GM21423 (cell line): Measurements from ENCODE around the gene ZFC3H1.
"Not testable (repeated sequence)": the region's sequence is repeated elsewhere in the genome, so short reads cannot be mapped to it uniquely, and the experiment has no call there.

Experiments
- ATAC-seq: cut with Tn5 transposase; IDR thresholded peaks from one replicate; pipeline ENCODE4 v1.9.1; 2021; ENCODE audit warnings: mild to moderate bottlenecking, moderate library complexity; ENCODE audit not compliant: unreplicated experiment

Gene ZFC3H1

DNA sequence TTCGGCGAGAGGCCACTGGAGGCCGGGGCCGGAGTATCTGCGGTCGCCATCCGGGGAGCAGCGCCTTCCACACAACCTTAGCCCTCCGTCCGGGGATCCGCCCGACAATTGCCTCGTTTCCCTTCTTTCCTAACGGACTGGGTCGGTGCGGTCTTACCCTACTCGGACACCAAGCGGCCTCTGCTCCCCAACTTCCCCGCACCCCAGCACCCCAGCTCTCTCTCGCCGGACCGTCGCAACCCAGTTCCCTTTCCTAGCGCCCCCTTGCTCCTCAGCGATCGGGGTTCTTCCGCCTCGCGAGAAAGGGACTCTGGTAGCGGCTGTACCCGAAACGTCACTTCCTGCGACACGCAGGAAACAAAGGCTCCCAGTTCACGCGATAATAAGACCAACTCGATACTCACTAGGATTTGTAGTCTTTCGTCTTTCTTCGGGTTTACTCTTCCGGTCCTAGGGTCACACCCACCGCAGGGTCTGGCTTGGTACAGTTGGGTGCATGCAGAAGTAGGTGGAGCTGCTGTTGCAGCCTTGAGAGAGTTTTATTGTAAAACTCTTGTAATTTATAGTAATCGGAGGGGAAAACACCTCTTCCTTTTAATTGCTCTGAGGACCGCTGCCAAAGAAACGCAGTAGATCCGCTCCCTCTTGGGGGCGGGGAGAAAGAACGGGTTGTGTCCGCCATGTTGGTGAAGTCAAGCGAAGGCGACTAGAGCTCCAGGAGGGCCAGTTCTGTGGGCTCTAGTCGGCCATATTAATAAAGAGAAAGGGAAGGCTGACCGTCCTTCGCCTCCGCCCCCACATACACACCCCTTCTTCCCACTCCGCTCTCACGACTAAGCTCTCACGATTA is at the start of gene ZFC3H1, which contains the start of gene THAP2:
TSS of gene ZFC3H1 (minus strand) at position 288 of the 850 bp plus-strand sequence. CDS start at position 50, 238 bp downstream.
TSS of gene THAP2 (plus strand) at position 741 of the 850 bp plus-strand sequence. CDS start 209 bp downstream, outside the sequence.
- ATAC-seq, result peak; percentile 90

DNA sequence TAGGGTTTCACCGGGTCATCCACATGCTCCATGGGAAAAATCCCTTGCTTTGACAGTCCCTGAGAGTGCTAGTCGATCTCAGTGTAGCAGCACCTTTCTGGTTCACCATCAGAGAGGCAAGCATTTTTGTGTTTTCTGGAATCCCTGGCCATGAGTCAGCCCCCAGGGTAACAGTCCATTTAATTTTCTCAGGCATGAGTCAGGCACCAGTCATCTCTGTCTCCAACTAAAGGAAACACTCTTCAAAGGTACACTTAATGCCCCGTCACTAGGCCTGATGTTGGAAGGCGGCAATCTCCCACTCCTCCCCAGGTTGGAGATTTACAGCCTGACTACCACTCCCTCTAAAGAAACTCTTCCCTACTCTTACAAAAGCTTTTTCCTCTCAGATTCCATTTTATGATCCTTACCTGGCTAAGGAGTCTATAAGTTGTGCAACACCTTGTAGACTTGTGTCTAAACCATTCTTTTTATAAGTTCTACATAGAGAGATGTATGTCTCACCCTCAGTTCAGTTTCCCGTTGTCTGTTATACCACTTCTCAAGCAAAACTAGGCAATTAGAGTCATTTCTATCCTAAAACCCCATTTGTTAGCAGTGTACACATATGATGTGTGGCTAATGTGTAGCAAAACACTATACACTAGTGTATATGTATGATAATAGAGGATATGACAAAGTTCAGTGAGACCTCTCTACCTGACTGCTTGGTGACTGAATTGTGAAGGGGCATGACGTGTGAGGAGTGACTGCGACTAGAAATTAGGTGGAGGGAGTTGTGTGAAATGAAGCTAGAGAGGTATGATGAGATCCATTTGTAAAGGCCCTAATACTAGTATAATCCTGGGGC is 46.9 kb upstream of the ZFC3H1 start:
- no peak for ATAC-seq

DNA sequence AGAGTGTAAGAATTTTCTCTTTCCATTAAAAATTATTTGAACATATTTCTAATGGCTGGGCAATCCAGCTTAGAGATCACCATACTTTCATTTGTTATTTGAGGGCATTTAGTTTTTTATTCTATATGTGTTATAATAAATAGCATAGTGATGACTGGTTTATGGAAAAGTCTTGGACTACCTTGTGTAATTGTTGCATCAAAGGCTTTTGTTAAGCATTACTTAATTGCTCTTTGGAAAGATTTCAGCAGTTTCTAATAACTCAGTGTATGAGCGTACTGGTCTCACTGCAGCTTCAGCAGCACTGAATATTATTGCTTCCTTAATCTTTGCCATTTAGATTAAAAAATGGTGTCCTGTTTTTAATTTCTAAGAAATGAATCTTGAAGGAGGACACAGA is 45.0 kb upstream of the ZFC3H1 start:
- ATAC-seq, result no peak

GRCh38 chr12:71704920-71705319 is 41.3 kb upstream of the ZFC3H1 start:
- ATAC-seq, result no peak

- ATAC-seq, result no peak
Observed at GRCh38 chr12:71703206-71703605, 39.6 kb upstream of the ZFC3H1 start.

DNA sequence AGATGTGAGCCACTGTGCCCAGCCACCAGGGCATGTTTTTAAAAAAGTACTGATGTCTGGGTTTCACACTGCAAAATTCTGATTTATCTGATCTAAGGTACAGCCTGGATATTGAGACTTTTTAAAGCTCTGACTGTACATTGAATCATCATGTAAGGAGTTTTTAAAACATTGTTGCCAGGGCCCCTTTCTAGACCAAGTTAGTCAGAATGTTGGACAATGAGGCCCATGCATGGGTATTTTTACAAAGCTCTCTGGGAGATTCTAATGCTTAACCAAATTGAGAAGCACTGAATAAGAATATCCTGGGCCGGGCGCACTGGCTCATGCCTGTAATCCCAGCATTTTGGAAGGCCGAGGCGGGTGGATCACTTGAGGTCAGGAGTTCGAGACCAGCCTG is 38.9 kb upstream of the ZFC3H1 start:
- ATAC-seq, result no peak

DNA sequence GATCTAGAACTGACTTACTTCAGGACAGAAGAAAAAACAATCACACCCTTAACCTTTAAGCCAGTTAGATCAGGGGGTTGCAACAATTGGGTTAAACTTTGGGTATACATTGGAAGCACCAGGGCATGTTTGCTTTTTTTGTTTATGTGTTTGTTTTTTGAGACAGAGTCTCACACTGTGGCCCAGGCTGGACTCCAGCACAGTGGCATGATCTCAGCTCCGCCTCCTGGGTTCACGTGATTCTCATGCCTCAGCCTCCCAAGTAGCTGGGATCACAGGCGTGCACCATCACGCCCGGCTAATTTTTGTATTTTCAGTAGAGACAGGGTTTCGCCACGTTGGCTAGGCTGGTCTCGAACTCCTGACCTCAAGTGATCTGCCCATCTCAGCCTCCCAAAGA is 38.5 kb upstream of the ZFC3H1 start:
- ATAC-seq, result not testable (repeated sequence)

DNA sequence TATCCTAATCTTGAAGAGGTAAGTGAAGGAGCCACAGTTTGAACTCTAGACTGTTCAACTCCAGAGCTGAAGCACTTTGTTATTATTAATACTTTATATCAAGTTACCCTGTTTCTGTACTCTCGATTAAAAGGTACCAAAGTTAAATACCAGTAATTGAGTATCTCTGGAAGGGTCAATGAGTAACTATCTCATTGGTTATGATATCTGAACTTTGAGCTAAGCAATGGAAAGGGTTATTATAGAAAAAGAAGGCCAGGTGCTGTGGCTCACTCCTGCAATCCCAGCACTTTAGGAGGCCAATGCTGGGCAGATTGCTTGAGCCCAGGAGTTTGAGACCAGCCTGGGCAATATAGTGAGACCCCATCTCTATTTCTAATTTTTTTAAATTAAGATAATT is 32.1 kb upstream of the ZFC3H1 start:
- ATAC-seq, result no peak

DNA sequence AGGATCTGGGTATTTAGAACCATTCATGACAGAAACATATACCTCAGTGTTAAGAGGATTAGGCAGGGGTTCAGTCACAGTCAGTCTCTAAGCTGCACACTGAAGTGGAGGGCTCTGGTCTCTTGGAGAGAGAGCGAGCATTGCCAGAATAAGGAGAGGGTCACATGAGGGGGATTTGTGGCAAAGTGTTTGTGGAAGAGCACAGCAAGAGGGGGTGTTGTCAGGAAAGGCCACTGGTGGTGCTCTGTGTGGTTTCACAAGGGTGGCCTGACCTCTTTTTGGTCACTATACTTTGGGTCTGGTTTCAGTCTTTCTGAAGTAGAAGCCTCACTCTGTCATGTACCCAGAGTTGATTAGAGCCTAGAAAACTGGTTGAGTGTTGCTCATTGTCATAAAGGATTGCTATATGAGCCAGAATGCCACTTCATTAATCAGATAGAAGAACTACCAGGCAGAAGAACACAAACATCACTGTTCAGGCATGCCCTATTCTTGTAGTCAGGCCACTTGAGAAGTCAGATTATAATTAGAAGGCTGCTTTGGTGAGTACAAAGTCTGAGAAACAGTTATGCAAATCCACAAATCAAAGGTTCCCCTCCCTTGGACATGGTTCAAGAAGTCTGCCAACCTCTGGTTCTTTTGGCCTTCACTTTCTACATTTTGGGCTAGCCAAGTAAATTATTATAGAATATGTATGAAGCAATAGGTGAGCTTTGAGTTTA is 30.6 kb upstream of the ZFC3H1 start:
- ATAC-seq, result peak; percentile 84

- peak; percentile 14 for ATAC-seq
Observed at GRCh38 chr12:71693651-71694050, 30.0 kb upstream of the ZFC3H1 start.

DNA sequence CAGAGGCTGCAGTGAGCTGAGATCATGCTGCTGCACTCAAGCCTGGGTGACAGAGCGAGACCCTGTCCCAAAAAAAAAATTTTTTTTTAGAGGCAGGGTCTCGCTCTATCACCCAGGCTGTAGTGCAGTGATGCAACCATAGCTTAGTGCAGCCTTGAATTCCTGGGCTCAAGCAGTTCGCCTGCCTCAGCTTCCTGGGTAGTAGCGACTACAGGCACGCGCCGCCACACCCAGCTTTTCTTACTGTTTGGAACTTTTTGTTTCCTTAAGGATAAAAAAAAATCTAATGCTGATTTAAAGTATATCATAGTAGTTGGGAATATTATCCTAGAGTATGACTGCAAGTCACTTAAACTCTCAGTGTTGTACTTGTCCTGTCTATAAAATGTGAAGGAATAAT is 29.5 kb upstream of the ZFC3H1 start:
- no peak for ATAC-seq

- ATAC-seq, result no peak
Observed at GRCh38 chr12:71691504-71692129, 28.0 kb upstream of the ZFC3H1 start.

DNA sequence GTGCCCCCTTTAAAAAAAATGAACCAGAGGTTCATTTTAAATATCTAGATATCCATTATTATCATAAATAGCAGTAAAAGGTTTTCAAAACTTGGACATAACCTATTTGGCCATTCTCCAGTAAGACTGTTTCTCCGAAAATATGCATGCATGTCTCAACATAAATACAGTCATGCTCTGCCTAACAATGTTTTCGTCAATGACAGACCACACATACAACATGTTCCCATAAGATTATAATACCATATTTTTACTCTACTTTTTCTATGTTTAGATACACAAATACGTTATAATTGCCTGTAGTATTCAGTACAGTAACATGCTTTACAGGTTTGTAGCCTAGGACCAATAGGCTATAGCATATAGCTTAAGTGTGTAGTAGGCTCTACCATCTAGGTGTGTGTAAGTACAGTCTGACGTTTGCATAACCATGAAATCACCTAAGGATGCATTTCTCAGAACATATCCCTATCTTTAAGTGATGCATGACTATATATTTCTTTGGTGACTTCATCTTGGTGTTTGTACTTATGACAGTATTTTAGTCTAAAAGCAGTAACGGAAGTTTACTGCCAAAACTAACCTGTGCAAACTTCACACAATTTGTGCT is 25.4 kb upstream of the ZFC3H1 start:
- no peak for ATAC-seq

DNA sequence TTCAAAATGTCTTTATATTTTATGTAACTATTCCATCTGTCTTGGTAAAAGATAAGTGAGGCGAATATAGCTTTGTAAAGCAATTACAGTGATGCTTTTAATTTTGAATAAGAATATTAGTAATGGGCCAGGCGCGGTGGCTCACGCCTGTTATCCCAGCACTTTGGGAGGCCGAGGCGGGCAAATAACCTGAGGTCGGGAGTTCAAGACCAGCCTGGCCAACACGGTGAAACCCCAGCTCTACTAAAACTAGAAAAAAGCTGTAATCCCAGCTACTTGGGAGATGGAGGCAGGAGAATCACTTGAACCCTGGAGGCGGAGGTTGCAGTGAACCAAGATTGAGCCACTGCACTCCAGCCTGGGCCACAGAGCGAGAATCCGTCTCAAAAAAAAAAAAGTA is 23.5 kb upstream of the ZFC3H1 start:
- not testable (repeated sequence) for ATAC-seq

DNA sequence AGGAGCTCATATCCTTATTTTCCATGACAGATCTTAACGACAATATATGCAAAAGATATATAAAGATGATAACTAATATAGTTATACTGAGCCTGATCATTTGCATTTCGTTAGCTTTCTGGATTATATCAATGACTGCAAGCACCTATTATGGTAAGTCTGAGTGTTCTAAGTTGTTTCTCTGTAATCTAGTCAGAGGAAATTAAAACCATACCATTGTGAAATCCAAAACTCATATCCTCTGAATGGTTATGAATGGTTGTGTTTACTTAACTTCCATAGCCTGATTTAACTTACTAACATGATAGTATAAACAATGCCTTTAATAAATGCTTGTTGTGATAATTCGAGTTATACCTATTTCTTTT is 23.0 kb upstream of the ZFC3H1 start:
- ATAC-seq, result no peak

DNA sequence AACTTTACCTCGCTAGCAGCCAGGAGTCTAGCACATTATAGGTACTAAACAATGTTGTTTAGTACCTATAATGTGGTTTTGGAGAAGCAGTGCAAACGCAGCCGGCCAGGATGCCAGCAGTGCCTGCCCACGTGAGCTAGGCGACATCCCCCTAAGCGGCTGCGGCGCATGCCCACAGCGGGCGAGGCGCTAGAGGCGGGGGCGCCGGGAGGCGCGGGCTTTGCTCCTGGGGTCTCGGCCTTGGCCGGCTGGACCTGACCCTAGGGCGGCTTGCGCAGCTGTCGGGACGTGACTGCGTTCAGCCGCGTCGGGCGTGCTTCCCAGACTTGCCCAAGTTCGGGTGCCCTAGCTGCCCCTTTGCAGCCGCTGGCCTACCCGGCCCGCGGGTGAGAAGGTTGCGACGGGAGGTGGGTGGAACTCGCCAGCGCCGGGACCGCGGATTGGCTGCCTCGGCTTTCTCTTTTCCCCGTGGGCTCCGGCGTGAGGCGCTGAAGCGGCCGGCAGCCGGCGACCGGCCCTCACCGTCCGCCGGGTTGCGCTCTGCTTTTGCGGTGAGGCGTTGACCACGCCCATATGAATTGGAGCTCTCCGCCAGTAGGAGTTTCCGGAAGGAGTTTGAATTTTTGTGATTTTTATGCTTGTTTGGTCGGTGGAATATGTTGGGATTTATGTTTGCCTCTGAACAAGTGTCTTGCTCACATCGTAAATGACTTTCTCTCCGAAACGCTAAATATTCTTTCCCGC is 22.4 kb upstream of the ZFC3H1 start, which contains the start of gene TMEM19:
TSS of gene TMEM19 (plus strand) at position 169 of the 744 bp plus-strand sequence. CDS start 599 bp downstream, outside the sequence.
- peak; percentile 89 for ATAC-seq

GRCh38 chr12:71685312-71685906 is 21.8 kb upstream of the ZFC3H1 start:
- ATAC-seq, result no peak

DNA sequence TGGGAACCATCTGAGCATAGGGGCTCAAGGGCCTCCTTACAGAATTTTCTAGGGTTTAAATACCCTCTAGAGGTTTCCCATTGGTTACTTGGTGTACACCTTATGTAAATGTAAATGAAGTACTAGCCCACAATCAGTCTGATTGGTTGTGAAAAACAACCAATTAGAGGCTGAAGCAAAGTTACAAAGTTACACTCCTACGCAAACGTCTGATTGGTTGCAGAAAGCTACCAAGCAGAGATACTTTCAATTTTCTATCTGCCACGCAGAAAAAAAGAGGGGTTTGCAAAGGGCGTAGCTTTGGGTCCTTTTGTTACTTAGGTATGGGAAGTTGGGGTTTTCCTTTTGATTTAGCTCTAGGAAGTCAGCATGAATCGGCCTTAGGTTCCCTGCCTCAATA is 20.4 kb upstream of the ZFC3H1 start:
- ATAC-seq, result no peak

DNA sequence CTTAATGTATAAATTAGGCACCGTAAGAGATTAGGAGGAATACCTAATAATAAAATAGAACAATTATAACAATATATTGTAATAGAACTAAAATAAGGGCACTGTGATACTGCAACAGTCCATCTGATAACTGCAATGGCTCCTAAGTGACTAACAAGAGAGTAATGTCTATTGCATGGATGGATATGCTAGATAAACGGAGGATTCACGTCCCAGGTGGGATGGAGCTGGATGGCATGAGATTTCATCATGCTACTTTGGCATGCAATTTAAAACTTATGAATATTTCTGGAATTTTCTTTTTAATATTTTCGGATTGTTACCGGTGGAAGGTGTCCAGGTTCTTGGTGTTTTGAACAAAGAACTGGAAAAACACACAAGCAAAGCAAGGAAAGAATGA is 20.0 kb upstream of the ZFC3H1 start:
- ATAC-seq, result no peak
